Neural crest cell (in vitro differentiated cells): ENCODE data around the gene TOMM20L. TPM values are rescaled to one million over a fixed set of nuclear protein-coding genes. Genes with fewer than 3 reads are reported as not detected.

Source experiments
- DNase-seq: peaks from one replicate; pipeline ENCODE4 v3.0.0; 2021; ENCODE audit warnings: low read depth, mixed read lengths, low spot score
- H3K27ac Mint-ChIP-seq: one replicate; pipeline ENCODE4 v1.8.0; 2021; ENCODE audit warnings: mild to moderate bottlenecking, mixed read lengths; ENCODE audit not compliant: unreplicated experiment
- H3K27me3 Mint-ChIP-seq: 2 replicates; pipeline ENCODE4 v1.8.0; 2021; ENCODE audit warnings: low read depth, mild to moderate bottlenecking, mixed read lengths
- H3K36me3 Mint-ChIP-seq: 2 replicates; pipeline ENCODE4 v1.8.0; 2021; ENCODE audit warnings: low read depth, mild to moderate bottlenecking, mixed read lengths
- H3K4me1 Mint-ChIP-seq: 2 replicates; pipeline ENCODE4 v1.8.0; 2021; ENCODE audit warnings: mixed read lengths
- H3K4me3 Mint-ChIP-seq: one replicate; pipeline ENCODE4 v1.8.0; 2021; ENCODE audit warnings: mild to moderate bottlenecking, mixed read lengths
- H3K9me3 Mint-ChIP-seq: 2 replicates; pipeline ENCODE4 v1.8.0; 2021; ENCODE audit warnings: mixed read lengths
- CTCF ChIP-seq: fragments of 200-600 bp; sonication (generic); conservative IDR thresholded peaks from 2 replicates; pipeline ENCODE4 v1.5.0; 2021; ENCODE audit warnings: antibody characterized with exemption, mild to moderate bottlenecking
- total RNA-seq: library from RNA; stranded (reverse); gene quantifications from 2 replicates; pipeline ENCODE4 v1.2.1, GENCODE V29; 2021

TOMM20L gene
- total RNA-seq, 1 donor from 2014 or later: 0.42 TPM

DNA sequence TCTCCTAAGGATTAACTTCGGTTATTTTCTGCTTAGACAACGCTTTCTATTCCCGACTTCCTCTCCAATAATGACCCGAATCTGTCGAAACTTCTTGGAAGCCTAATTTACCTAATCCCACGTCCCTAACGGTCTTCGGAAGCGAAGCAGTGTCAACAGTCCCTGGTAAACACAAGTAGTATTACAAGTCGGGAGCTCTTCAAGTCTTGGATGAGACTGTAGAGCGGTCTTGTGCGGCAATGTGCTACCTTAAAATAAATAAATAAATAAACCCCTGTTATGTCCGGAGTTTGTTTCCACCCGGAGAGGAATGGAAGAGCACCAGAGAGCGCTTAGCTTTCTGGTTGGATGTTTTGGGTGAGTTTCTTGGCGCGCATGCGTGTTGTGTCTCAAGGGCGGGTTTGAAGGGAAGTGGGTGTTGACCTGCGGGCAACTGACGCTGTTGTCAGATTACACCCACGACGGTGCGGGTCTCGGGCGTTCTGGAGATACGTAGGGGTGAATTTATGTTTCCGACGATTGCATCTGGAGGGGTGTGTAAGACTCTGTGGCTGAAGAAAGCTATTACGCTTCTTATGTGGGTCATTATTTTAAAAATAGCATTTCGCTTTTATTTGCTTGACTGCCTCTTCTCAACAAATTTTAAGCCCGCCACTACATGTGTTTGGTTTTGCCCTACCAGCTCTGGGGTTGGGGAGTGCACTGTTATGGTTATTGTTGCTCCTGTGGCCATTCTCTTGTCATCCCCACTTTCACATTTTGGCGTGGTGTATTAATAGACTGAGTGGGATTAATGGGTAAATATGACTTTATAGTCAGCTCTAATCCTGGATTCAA is 31.8 kb downstream of the TOMM20L start, which contains the start of the genes KIAA0586 and TIMM9:
KIAA0586 (plus strand) TSS at position 439 of the 837 bp plus-strand sequence. CDS start 546 bp downstream, outside the sequence.
TIMM9 (minus strand) TSS at position 251 of the 837 bp plus-strand sequence. CDS start 15,586 bp downstream, outside the sequence.
- H3K4me3 Mint-ChIP-seq: peak within 1 kb of the TSS; percentile 94
- peaks cover 34% of the 10 kb centered on the region for H3K4me1 Mint-ChIP-seq
- no peaks in the 10 kb centered on the region for H3K9me3 Mint-ChIP-seq
- no peaks in the 10 kb centered on the region for H3K27me3 Mint-ChIP-seq
- DNase-seq: peak; percentile 86
- H3K27ac Mint-ChIP-seq: peak within 1 kb of the TSS; percentile 98
- H3K36me3 Mint-ChIP-seq: no peaks in the 10 kb centered on the region
- no peak for TF ChIP-seq CTCF

DNA sequence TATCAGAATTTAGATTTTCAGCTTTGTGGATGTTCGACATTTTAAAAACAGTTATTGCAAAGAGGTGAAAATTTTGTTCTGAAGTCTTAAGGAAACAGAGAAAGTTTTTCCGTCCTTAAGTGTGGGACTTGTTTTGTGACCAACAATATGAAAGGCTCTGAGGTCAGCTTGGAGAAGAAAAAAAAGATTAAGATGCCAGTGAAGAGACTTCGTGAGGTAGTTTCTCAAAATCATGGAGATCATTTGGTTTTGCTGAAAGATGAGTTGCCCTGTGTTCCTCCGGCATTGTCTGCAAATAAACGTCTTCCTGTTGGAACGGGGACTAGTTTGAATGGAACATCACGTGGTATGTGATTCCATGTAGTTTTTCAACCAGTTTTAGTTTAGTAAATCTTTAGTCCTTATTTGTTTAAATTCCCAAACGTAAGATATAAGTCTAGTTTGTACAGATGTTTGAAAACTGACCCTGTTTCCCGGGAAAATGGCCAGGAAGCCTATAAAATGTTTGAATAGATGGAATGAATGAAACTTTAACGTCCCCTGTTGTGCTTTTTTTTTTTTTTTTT is 32.5 kb downstream of the TOMM20L start:
- no peak for TF ChIP-seq CTCF
- Mint-ChIP-seq H3K27ac (peak overlapping the region; percentile 98), H3K9me3 (no peaks in the 10 kb centered on the region), H3K27me3 (no peaks in the 10 kb centered on the region), H3K4me3 (peak overlapping the region; percentile 94), H3K36me3 (no peaks in the 10 kb centered on the region), H3K4me1 (peaks cover 34% of the 10 kb centered on the region)
- peak; percentile 11 for DNase-seq

- Mint-ChIP-seq H3K9me3 (no peaks in the 10 kb centered on the region), H3K36me3 (no peaks in the 10 kb centered on the region), H3K27me3 (no peaks in the 10 kb centered on the region), H3K4me1 (peaks cover 29% of the 10 kb centered on the region), H3K4me3 (peak overlapping the region; percentile 67), H3K27ac (no peak overlapping the region)
- TF ChIP-seq CTCF: no peak
- DNase-seq: no peak
These were observed 34.4 kb downstream of the TOMM20L start for GRCh38 chr14:58430156-58430555.

GRCh38 chr14:58439476-58439875 is 43.7 kb downstream of the TOMM20L start:
- H3K27ac Mint-ChIP-seq: no peak overlapping the region
- H3K36me3 Mint-ChIP-seq: peaks cover 9% of the 10 kb centered on the region
- no peak for DNase-seq
- no peak overlapping the region for H3K4me3 Mint-ChIP-seq
- no peaks in the 10 kb centered on the region for H3K9me3 Mint-ChIP-seq
- H3K27me3 Mint-ChIP-seq: no peaks in the 10 kb centered on the region
- no peaks in the 10 kb centered on the region for H3K4me1 Mint-ChIP-seq
- no peak for TF ChIP-seq CTCF

DNA sequence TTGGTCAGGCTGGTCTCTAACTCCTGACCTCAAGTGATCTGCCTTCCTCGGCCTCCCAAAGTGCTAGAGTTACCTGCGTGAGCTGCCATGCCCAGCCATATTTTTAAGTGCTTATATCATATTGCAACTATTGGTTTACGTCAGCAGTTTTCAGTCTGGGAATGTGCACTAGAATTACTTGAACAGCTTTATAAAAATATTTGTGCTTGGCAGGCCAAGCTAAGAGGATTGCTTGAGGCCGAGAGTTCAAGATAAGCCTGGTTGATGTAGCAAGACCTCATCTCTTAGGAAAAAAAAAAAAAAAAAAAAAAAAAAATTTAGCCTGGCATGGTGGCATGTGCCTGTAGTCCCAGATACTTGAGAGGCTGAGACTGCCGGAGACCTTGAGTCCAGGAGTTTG is 48.9 kb downstream of the TOMM20L start:
- Mint-ChIP-seq H3K4me3 (no peak overlapping the region), H3K36me3 (peaks cover 5% of the 10 kb centered on the region), H3K27ac (no peak overlapping the region), H3K27me3 (no peaks in the 10 kb centered on the region), H3K9me3 (no peaks in the 10 kb centered on the region), H3K4me1 (no peaks in the 10 kb centered on the region)
- TF ChIP-seq CTCF: no peak
- no peak for DNase-seq
